Stimulated activated CD8-positive, alpha-beta memory T cell treated with anti-CD3 and anti-CD28 coated beads, Interleukin-12 subunit alpha, Interleukin-12 subunit beta, amount 100 ng/mL, for 24 hours (primary cell): Measurements from ENCODE around the gene KRT6B.
"Not testable (repeated sequence)": the region's sequence is repeated elsewhere in the genome, so short reads cannot be mapped to it uniquely, and the experiment has no call there.

ENCODE experiments used
- DNase-seq: peaks from one replicate; pipeline ENCODE4 v3.0.0-alpha.2; 2020; ENCODE audit errors: extremely low read depth

The KRT6B gene

DNA sequence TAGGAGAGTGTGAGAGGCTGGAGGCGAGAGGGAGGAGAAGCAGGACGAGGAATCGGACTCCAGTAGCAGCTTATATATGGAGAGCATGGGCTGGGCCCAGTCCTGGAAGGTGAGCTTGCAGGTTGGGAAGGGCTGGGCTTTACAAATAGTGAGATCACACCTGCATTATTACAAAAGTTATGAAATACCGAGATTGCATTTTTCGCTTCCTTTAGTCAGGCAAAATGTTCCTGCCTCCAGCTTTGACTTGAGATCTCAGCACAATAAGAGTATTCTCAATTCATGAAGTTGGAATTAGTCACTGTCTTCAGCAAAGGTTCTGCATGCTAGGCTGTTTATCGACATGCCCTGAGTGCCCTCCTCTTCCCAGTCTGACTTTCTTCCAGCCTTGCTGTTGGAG is at the start of gene KRT6B:
Gene KRT6B, minus strand, starts transcription at position 46 of the 400 bp plus-strand sequence. CDS start 68 bp downstream, outside the sequence.
- DNase-seq: no peak

DNA sequence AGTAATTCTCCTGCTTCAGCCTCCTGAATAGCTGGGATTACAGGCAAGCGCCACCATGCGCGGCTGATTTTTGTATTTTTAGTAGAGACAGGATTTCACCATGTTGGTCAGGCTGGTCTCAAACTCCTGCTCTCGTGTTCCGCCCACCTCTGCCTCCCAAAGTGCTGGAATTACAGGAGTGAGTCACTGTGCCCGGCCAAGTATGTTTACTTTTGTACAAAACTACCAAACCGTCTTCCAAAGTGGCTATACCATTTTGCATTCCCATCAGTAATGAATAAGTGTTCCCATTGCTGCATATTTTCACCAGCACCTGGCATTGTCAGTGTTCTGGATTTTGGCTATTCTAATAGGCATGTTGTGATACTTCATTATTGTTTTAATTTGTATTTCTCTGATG is 49.5 kb upstream of the KRT6B start:
- DNase-seq: no peak

DNA sequence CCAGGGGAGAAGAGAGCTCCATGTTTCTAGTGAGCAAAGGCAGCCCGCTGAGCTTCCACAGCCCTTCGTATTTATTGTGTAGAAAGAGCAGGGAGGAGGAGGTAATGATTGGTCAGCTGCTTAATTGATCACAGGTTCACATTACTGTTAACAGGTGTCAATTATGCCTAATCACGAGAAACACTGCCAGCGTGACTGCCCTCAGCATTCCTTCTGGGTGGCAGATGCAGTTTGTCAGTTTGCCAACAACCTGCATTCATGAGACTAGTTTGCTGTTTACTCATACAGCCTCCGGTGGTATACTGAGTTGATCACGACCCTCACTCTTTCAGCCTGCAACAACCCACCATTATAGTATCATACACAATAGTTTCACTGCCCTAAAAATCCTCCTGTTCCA is 48.6 kb upstream of the KRT6B start:
- DNase-seq: not testable (repeated sequence)

DNA sequence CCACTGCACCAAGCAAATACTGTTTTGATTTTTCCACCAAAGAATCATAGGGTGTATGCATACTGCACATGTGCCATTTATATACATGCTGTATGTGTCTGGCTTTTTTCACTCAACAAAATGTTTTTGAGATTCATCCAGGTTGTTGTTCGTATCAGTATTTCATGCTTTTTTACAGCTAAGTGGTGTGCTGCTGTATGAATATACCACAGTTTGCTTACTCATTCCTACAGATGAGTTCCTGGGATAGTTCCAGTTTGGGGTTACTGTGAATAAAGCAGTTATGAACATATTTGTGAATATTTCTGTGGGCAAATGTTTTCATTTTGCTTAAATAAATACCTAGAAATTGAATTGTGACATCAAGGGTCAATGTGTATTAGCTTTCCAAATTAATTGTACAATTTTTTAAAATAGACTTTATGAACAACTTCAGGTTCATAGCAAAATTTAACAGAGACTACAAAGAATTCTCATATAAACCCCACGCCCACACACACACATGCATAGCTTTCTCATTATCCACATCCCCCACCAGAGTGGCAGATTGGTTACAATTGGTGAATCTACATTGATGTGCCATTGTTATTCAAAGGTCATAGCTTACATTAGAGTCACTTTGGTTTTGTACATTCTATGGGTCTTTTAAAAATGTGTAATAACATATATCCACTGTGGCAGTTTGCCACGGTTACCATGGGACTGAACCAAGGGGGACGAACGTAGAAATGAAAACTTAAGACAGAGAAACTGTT is 48.0 kb upstream of the KRT6B start:
- DNase-seq: no peak

DNA sequence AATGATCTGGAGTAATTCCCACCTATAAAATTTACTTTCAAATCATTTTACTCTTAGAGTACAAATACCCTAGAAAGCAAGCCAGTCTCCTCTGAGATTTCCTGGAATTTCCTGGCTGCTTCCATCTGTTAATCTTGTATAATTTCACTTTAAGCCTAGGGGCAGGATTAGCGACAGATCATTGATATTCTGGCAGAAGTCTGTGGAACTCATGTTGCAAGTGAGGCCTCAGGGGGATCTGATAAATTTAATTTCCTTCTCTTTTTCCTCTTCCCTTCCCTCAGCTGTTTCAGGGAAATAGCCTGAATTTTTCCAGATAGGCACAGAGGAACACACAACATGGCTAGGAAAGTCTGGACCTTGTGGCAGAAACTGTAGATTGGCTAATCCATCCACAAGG is 47.0 kb upstream of the KRT6B start:
- DNase-seq: no peak

DNA sequence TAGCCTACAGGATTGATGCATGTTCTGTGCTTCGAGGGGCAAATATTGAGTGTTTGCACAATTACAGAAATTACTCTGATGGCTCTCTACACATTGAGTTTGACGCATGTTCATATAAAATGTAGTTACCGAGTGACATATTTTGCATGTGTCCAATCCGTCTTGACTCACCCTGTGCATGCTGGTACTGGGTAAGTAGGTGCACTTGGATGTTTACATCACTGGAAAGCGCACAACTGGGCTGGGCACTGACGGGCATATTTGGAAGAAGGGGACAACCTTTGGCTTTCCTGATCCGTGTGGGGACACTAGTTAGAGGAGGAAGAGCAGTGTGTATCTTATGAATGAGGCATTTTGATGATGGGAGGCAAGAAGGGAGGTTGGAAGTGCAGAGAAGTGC is 46.0 kb upstream of the KRT6B start:
- no peak for DNase-seq

DNA sequence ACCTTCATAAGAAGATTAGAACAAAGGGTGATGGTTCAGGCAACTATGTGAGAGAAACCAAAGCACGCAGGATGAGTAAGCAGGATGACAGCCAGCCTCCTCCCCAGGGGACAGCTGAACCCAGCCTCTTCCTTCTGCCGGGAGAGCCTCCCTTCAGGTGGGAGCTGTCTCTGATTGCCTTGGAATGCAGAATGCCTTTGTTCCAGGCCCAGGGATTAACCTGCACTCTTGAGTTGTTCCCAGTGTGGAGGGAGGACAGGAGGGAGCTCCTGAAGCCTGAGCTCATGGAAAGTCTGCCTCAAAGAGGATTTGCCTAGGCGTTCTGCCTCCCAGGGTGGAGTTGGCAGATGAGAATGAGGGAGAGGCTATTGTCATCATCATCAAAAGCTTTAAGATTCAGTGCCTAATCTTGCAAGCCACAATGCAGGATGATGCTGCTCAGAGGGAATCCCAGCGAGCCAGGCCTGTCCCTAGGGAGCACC is 44.7 kb upstream of the KRT6B start:
- DNase-seq: no peak

DNA sequence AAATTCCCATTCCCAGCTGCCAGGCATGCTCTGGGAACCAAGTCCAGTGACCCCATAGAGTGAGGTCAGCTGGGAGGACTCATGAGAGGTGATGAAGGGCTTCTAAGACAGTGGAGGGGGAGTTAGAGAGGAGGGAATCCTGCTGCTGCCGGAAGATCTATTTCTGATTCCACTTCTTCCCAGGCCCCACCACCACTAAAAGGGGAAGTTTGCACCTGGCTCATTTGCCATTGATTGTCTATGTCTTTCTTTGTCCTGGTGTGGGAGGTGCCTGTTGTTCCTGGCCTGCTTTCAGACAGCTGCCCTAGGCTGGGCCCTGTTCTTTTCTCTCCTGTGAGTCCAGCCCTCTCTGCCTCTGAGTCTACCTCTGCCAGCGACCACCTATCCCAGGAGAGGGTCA is 44.1 kb upstream of the KRT6B start:
- DNase-seq: no peak

DNA sequence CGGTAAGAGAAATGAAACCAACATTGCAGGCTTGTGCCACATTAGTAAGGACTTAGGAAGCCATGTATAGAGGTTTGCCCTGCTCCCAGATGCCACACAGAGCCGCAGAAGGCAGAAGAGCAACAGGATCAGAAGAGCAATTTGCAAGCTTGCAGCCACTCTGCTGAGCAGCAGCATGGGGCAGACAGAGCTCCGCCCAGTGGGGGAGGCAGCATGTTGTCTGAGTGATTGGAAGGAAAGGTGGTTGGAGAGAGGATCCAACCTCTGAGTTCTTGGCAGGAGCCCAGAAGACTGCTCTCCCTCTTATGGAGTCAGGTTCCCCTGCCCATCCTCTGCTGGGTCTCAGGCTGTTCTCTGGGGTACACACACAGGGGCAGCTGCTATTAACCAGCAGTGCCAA is 43.4 kb upstream of the KRT6B start:
- DNase-seq: no peak

DNA sequence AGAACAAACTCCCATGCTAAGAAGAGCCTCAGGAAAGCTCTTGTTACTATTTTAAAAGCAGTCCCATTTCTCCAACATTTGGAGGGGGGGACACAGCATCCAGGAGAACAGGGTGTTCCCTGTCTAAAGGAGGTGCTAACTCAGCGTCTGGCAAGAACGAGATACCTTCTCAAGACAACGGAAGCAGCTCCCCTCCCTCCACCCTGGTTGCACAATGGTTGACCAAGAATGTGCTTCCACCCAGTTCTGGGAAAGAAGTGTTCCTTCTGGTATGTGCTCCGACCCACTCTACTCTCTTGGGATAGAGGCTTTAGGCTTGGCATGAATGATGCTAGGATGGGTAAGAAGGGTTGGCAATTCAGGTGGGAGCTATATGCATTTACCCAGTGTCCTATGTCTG is 42.6 kb upstream of the KRT6B start:
- no peak for DNase-seq

DNA sequence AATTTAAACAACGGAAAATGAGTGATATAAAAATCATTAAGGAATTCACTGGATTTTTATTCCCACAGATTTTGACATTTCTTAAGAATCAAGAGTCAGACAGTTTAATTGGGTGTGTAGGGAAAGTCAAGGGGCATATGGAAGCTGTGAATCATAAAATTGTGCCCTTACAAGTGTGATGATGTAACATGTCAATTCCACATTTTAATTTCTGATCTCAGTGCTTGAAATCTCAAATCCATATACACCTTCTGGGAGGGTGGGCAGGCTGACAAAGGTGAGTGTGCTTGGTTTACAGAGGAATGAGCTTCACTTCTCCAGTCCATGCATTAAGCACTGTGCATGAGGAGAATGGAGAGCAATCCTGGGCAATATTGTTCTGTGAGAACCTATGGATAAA is 42.2 kb upstream of the KRT6B start:
- DNase-seq: no peak

DNA sequence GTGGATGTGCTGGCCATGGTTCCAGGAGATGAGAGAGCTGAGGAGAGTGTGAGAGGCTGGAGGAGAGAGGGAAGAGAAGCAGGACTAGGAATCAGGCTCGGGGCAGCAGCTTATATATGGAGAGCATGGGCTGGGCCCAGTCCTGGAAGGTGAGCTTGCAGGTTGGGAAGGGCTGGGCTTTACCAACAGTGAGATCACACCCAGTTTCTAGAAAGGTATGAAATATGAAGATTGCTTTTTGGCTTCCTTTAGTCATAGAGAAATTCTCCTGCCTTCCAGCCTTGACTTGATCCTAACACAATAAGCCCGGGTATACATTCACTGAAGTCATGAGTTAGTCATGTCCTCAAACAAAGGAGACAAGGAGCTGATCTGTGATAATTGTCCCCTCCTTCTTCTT is 41.2 kb upstream of the KRT6B start, which contains the start of gene KRT6A:
Gene KRT6A, minus strand, starts transcription at position 86 of the 400 bp plus-strand sequence. Its CDS starts 69 bp downstream, at position 17.
- DNase-seq: no peak

DNA sequence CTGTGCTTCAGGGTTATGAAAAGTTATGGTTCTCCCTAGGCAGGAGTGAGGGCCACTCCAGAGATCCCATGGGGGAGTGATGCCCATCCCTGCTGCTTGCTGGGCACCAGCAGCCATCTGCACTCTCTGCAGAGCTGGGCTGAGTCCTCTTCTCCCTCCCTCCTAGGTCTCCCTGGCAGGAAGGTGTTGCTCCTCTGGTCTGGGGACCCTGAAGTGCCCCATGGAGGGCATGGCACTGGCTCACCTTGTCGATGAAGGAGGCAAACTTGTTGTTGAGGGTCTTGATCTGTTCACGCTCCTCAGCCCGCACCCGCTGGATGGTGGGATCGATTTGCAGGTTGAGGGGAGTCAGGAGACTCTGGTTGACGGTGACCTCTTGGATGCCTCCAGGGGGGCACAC is 40.5 kb upstream of the KRT6B start:
- DNase-seq: not testable (repeated sequence)

DNA sequence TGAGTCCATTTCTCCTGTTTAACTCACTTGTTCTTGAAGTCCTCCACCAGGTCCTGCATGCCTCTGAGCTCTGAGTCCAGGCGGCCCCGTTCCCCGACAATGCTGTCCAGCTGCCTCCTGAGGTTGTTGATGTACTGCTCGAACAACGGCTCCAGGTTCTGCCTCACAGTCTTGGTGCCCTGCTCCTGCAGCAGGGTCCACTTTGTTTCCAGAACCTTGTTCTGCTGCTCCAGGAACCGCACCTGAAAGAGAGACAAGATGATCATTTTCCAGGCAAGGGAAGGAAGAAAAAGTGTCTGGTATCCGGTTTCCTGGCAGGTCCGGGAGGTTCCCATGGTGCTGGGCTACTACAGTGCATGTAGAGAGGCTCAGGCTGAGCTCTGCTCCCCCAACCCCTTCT is 39.5 kb upstream of the KRT6B start:
- not testable (repeated sequence) for DNase-seq

DNA sequence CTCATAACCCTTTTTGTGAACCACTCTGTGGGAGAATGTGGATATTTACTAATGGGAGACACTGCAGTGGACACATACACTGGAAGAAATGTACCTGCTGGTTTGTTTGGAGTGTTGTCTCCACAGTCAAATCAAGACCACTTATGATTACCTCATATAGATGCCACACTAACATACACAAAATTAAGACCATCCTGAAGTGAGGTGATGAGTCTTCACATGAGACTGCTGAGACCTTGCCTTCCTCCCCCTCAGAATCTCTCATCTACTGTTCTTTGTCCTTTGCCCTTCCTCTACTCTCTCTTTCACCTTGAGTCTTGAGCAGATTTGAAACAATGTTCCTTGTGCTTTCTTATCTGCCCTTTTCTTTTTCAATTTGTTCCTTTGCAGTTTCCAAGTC is 36.8 kb upstream of the KRT6B start:
- no peak for DNase-seq

DNA sequence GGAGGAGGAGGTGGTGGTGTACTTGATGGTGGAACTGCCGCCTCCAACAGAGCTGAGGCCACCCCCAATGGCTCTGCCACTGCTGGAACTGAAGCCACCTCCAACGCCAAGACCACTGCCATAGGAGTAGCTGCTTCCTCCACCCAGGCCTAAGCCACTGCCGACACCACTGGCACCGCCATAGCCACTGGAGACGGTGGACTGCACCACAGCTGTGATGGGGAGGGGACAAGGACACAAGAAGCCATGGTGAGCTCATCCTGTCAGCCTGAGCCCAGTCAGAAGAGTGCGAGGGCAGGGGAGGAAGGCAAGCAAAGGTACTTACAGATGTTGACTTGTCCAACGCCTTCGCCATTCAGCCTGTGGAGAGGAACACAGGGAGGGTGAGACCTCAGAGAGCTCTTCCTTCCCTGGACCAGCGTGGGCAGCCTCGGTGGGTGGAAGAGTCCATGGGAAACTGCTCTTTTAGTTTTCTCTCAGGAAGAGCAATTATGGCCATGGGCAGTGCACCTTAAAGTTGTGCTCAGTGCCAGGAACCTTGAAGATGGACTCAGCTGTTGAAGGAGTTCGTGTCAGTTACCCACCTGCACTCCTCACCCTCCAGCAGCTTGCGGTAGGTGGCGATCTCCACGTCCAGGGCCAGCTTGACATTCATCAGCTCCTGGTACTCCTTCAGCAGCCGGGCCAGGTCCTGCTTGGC is 35.9 kb upstream of the KRT6B start:
- DNase-seq: not testable (repeated sequence)

DNA sequence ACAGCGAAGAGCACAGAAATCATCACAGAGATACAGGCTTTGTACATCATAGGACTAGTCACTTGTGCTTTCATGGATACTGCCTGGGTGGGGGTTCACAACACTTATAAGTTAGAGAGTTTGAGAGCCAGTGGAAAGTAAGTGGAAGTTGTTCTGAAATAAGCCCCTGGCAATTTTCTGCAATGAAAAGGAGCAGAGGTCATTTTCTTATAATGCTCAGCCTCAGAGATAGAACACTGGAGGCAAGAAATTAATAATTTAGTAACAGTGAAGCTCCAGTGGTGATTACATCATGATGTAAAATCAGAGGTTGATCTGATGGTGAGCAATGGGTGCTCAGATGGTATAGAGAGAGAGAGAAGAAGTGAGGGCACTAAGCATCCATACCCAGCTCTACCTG is 35.3 kb upstream of the KRT6B start:
- no peak for DNase-seq

DNA sequence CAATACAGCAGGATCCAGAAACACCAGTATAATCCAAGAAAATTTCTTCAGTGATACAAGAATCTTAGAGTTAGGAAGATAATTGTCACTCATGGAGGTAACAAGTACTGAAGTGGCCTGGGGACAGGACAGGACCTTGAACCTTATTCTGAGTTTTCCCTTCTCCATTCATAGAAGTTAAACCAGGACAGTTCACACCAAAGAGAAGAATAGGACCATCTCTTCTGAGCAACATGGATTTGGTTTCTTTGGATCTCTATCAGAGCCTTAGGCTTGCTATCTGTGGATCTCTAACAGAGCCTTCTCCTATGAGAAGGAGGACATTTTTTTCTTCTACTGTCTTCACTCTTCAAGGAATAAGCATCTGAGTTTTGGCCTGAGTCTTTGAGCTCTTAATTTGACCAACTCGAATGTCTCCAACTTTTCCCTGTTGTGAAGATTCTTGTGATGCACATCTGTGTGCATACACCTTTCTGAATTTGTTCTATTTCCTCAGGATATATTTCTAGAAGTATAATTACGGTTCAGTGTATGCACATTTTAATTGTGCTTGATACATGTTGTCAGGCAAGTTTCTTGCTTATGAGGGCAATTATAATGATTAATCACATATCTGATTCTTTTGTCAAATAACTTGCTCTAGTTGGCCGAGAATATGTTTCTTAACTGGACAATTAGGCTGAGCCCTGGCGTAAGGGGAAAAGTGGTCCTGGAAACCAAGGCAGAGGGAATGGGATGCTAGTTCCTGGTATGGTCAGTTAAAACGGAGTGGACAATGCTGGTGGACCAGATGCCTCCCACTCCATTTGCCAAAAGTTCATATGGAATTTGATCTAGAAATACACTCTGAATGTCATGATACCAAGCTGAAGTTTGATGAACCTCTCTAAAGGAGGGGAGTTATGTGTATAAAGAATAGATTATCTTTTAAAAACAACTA is 34.5 kb upstream of the KRT6B start:
- no peak for DNase-seq

DNA sequence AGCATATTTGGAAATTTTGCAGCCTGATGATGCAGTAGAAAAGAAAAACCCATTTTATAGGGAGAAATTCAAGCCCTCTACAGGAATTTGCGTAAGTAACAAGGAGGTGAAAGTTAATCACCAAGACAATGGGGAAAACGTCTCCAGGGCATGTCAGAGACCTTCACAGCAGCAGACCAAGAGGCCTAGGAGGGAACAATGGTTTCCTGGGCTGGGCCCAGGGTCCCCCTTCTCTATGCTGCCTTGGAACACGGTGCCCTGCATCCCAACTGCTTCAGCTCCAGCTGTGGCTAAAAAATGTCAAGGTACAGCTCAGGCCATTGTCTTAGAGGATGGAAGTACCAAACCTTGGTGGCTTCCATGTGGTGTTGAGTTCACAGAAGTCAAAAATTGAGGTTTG is 28.1 kb upstream of the KRT6B start:
- no peak for DNase-seq

DNA sequence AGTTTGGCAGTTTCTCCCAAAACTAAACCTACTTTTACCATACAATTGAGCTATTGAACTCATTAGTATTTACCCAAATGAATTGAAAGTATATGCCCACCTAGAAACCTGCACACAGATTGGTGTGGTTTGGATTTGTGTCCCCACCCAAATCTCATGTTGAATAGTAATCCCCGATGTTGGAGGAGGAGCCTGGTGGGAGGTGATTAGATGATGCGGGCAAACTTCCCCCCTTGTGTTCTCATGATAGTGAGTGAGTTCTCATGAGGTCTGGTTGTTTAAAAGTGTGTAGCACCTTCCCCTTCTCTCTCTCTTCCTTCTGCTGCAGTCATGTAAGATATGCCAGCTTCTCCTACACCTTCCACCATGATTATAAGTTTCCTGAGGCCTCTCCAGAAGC is 25.7 kb upstream of the KRT6B start:
- DNase-seq: no peak

DNA sequence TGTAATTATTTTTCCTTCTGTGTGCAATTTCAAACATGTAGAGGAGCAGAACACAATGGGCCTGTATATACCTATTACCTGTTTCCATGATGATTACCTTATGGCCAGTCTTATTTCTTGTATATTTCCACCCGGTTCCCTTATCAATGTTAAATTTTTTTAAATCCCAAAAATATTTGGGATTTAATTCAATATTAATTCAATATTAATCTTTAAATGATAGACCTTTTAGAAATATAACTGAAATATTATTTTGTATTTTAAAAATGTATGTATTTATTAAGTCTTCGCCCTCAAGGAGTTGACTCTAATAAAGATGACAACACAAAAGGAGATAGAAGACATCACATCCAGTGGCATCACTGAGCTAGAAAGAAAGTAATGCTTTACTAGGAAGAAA is 22.3 kb upstream of the KRT6B start:
- no peak for DNase-seq

DNA sequence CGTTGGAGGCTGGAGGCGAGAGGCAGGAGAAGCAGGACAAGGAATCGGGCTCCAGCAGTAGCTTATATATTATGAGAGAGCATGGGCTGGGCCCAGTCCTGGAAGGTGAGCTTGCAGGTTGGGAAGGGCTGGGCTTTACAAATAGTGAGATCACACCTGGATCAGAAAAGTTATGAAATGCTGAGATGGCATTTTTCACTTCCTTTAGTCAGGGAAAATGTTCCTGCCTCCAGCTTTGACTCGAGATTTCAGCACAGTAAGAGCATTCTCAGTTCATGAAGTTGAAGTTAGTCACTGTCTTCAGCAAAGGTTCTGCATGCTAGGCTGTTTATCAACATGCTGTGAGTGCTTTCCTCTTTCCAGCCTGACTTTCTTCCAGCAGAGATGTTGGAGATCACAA is 21.8 kb upstream of the KRT6B start, which contains the start of gene KRT6C:
Gene KRT6C, minus strand, starts transcription at position 38 of the 400 bp plus-strand sequence. CDS start 68 bp downstream, outside the sequence.
- no peak for DNase-seq
